Stimulated activated CD8-positive, alpha-beta memory T cell treated with anti-CD3 and anti-CD28 coated beads, Interleukin-12 subunit alpha, Interleukin-12 subunit beta, amount 100 ng/mL, for 24 hours (primary cell): ENCODE measurements around the gene NHLH2.

Source experiments
- DNase-seq: peaks from one replicate; pipeline ENCODE4 v3.0.0-alpha.2; 2020; ENCODE audit errors: extremely low read depth

Gene NHLH2

GRCh38 chr1:115802416-115802815 lies 38.5 kb downstream of the NHLH2 start:
- DNase-seq: no peak

- no peak for DNase-seq
Observed at GRCh38 chr1:115797486-115797885, 43.4 kb downstream of the NHLH2 start.

- DNase-seq: no peak
Observed at GRCh38 chr1:115796897-115797296, 44.0 kb downstream of the NHLH2 start.

GRCh38 chr1:115796036-115796435 lies 44.9 kb downstream of the NHLH2 start:
- no peak for DNase-seq

DNA sequence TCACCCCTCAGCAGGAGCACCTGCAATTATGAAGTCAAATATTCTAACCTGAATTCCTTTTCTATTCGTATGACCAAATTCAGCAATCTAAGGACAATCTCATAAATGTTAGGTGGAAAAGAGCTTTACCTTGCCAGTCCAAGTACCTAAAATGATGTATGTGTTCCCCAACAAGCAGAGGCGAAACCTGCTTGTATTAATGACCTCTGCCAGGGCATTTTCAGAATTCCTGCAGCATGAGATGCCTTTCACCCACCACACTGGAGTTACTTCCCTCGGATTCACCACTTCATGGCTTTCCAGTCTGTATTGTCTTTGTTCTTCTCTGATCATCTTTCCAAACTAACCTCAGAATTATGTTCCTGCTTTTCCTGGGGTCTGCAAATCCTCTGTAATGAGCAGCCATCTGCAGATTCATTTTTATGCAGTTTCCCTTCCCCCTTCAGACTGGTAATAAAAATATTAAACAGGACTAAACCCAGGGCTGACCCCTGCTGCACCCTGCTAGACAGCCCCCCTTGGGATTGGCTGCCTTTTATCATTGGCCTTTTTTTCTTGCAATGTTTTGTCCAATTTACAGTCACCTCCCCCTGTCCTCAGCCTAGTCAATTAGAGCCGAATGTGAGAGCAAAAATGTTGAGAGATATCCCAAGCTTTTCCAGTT lies 45.8 kb downstream of the NHLH2 start:
- no peak for DNase-seq

DNA sequence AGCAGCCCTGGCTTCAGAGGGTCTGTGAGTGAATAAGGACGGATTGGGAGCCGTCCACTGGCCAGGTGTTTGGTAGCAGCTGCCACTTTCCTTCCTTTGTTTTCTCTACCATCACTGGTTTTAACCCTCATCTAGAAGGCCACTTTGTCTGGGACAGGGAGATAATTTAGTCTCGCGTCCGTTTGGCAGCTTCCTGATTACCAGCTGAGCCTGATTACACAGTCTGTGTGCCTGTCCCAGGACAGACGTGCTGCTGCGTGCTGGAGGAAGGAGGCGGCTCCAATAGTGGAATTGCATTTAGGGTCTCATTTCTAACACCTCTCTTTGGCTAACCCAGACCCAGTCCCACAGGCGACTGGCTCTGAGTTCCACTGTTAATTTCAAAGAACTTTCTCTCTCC lies 47.8 kb downstream of the NHLH2 start:
- no peak for DNase-seq

GRCh38 chr1:115791816-115792215 lies 49.1 kb downstream of the NHLH2 start:
- DNase-seq: no peak

DNA sequence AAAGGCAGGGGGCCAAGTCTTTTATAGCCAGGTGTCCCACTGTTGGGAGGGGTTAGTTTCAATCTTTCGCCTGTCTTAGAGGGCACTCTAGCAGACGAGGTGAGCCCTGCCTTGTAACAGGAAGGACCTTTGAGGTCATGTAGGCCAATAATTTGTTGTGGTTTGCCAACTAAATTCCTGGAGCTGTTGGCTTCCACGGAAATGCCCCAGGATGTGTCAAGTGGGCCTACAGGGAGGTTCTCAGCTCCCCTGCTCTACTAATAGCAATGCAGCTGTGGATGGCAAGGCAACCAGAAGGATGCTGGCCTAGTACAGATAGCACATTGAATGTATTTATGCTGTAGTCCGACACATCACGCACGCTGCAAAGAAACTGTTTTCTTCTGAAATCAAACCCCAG lies 50.1 kb downstream of the NHLH2 start:
- DNase-seq: no peak

- DNase-seq: no peak
Observed at GRCh38 chr1:115790356-115790755, 50.6 kb downstream of the NHLH2 start.
